ENCODE results near the gene GMEB2.
"Not testable (repeated sequence)": the region's sequence is repeated elsewhere in the genome, so short reads cannot be mapped to it uniquely, and the experiment has no call there.

GMEB2 gene

GRCh38 chr20:63639093-63639975 is 12.4 kb upstream of the GMEB2 start:
- no peak for DNase-seq (ENCODE audit: low spot score)

DNA sequence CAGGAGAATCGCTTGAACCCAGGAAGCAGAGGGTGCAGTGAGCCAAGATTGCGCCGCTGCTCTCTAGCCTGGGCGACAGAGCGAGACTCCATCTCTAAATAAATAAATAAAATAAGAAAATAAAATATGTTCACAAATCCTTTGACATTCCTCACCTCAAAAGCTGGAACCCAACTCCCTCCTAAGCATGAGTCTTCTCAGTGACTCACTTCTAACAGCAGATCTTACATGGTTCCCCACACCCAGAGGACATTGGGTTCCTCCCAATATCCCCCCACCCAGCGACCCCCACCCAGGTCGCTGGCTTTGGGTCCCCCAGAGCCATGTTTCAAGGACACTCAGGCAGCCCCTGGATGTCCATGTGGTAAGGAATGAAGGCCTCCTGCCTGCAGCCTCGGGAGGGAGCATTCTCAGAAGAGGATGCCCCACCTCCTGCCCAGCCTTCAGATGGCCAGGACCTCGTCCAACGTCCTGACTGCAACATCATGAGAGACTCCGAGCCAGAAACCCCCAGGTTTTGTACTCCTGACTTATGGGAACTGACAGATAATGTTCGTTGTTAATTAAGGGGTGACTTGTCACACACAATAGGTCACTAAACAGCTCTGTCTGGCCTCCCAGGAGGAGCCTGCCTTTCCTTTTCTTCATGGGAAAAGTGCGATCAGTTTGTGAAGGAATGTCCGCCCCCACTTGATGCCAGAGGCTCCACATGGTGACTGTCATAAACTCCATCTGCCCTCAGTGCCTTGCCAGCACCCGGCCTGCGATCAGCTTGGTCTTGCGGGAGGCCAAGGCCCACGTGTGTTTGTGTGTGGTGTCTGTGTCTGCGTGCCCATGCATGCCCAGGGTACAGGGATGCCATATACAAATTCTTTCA is 10.1 kb upstream of the GMEB2 start:
- no peak for DNase-seq (ENCODE audit: low spot score)

- DNase-seq (ENCODE audit: low spot score), result no peak
These were observed 8.7 kb upstream of the GMEB2 start for GRCh38 chr20:63635431-63636141.

DNA sequence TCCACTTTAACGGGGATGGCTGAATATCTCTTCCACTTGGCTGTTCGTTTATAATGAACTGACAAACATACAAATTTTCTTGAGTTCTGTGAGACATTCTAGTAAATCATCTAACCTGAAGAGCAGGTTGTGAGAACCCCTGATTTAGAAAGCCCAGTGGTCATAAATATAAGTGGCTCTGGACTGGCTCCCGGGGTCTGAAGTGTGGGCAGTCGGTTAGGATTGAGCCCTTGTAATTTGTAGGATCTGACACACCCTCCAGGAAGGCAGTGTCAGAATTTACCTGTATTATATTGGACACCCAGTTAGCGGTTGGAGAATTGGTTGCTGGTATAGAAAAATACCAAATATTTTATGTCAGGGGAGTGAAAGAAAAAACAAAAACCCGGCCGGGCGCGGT is 6.8 kb upstream of the GMEB2 start:
- no peak for DNase-seq (ENCODE audit: low spot score)

DNA sequence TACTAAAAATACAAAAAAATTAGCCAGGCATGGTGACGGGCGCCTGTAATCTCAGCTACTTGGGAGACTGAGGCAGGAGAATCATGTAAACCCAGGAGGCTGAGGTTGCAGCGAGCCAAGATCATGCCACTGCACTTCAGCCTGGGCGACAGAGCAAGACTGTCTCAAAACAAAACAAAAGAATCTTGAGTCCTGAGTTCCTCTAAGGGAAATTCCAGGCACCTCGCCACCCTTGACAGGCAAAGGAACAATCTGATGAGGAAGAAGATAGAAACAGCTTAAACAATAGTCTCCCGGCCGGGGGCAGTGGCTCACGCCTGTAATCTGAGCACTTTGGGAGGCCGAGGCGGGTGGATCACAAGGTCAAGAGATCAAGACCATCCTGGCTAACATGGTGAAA is 4.5 kb upstream of the GMEB2 start:
- DNase-seq (ENCODE audit: low spot score), result not testable (repeated sequence)

- DNase-seq (ENCODE audit: low spot score), result not testable (repeated sequence)
These were observed 4.1 kb upstream of the GMEB2 start for GRCh38 chr20:63630956-63631355.

- no peak for DNase-seq (ENCODE audit: low spot score)
These were observed 1.5 kb upstream of the GMEB2 start for GRCh38 chr20:63628246-63628975.

DNA sequence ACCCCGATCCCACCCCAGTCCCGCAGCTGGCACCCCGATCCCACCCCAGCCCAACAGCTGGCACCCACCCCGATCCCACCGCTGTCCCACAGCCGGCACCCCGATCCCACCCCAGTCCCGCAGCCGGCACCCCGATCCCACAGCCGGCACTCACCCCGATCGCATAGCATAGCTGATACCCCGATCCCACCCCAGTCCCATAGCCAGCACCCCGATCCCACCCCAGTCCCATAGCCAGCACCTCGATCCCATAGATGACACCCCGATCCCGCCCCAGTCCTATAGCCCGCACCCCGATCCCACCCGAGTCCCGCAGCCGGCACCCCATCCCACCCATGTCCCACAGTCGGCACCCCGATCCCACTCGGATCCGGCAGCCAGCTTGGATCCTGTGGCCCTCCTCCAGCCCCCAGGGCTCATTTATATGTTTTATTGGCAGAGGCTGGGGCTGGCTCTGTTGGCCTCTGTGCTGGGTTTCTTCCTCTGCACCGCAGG is 897 bp upstream of the GMEB2 start:
- no peak for DNase-seq (ENCODE audit: low spot score)

DNA sequence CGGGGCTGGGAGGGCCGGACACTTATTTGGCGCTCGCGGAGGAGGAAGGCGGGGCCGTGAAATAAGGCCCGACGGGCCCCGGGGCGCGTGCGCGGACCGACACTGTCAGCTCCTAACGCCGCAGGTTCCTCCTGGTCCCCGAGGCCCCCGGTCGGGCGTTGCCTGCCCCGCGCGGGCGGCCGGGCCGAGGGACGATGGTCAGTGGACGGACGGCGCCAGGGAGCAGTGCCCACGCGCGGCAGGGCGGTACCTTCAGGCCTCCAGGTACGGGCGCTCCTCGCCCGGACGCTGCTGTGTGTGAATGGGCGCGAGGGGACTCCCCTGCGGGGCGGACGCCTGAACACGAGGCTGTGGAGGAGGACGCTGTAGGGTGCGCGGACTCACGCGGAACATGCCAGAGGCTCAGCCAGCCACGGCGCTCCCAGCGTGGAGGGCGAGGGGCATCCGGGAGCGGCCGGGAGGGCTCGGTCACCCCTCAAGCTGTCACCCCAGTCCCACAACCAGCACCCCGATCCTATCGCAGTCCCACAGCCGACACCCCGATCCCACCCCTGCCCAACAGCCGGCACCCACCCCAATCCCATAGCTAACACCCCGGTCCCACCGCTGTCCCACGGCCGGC is 339 bp upstream of the GMEB2 start:
- peak; percentile 96 for DNase-seq (ENCODE audit: low spot score)

DNA sequence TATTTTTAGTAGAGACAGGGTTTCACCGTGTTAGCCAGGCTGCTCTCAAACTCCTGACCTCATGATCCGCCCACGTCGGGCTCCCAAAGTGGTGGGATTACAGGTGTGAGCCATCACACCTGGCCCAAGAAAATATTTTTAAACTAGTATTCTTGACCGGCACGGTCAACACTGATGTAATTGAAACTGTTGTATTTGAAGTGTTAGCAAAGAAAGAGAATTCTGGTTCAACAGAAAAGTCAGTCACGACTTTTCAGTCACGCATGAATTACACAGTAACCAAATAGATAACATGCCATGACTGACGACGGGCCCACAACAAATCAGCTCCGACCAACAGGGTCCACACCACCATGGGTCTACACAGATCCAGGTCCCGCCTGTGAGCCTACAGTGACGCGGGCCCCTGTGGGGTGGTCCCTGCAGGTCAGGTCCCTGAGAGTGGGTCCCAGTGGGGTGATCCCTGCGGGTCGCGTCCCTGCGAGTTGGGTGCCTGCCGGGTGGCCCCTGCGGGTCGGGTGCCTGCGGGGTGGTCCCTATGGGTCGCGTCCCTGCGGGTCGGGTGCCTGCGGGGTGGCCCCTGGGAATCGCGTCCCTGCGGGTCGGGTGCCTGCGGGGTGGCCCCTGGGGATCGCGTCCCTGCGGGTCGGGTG is 1.0 kb downstream of the GMEB2 start:
- peak; percentile 63 for DNase-seq (ENCODE audit: low spot score)

- no peak for DNase-seq (ENCODE audit: low spot score)
These were observed 2.4 kb downstream of the GMEB2 start for GRCh38 chr20:63624486-63624885.

- no peak for DNase-seq (ENCODE audit: low spot score)
These were observed 4.2 kb downstream of the GMEB2 start for GRCh38 chr20:63622732-63623131.

DNA sequence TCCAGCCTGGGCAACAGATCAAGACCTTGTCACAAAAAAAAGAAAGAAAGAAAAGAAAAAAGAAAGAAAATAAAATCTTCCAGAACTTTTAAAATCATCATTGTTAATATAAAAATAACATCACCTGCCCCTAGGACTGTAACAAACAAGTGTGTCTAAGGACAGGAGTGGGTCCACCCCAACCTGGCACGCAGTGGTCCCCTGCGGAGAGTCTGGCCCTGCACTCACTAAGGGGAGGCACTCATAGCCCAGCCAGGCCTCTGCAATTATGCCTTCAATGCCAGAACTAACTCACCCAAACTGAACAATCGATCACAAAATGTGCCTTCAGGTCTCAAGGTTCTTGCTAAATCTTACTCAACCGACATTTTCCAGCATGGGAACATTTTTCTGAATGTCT is 4.8 kb downstream of the GMEB2 start:
- DNase-seq (ENCODE audit: low spot score), result no peak

DNA sequence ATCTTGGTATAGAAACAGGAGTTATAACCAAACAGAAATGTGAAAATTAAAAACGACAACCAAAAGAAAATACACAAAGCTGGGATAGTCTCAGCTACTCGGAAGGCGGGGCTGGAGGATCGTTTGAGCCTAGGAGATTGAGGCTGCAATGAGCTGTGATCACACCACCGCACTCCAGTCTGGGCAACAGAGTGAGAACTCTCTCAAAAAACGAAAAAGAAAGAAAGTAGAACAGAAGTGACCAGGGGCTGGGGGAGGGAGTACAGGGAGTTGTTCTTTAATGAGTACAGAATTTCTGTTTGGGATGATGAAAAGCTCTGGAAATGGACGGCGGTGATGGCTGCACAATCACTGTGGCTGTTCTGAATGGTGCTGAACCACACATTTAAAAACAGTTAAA is 5.9 kb downstream of the GMEB2 start:
- DNase-seq (ENCODE audit: low spot score), result no peak

- no peak for DNase-seq (ENCODE audit: low spot score)
These were observed 7.4 kb downstream of the GMEB2 start for GRCh38 chr20:63619505-63619904.

GRCh38 chr20:63619086-63619485 is 7.8 kb downstream of the GMEB2 start:
- no peak for DNase-seq (ENCODE audit: low spot score)

DNA sequence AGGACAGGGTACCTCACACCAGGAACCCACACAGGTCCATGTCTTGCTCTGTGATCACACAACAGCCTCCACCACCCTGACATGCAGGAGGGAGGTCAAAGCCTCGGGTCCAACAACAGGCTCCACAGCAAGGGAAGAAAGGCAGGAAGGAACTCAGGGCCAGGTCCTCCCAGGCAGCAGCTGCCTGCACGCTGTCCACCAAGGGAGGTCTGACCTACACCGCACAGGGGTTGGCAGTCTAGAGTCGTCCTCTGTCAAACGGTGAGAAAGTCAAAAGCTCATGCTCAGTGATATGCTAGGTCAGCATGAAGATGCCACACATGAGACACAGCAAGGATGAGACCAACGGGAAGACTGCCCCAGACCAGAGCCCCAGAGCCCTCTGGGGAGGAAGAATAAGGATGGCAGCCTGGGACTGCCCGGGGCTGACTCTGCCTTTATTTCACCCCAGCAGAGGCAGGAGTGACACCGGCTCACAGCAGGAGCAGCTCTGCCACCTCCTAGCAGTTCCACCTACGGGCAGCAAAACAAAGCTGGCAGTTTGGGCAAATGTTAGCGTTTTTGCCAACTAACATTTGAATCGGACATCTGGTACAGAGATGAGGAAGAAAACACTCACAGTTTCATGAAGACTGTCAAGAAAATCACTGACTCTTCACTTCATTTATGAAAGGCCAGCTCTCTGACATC is 8.5 kb downstream of the GMEB2 start:
- DNase-seq (ENCODE audit: low spot score), result no peak

GRCh38 chr20:63617876-63618265 is 9.0 kb downstream of the GMEB2 start:
- no peak for DNase-seq (ENCODE audit: low spot score)

GRCh38 chr20:63617092-63617875 is 9.6 kb downstream of the GMEB2 start:
- no peak for DNase-seq (ENCODE audit: low spot score)
